ENCODE measurements around the gene RAPSN.

DNA sequence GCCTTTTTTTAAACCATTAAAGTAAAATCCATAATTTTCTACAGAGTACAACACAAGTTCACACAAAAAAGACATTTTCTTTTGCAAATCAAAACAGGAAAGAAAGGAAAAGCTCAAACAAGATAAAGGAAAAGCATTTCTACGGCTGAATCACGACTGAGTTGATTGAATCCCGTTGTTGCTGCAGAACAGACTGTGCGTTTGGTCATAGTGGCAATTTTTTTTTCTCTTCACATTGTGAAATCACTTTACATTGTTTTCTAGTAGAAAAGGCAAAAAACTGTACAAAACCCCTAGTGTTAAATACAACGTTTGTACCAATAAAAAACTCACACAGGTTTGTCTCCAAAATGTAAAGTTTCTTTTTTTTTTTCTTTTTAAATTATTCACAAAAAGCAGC is 17.3 kb upstream of the RAPSN start:
- TF ChIP-seq POLR2AphosphoS5 (IDR thresholded peaks at IDR 0.05; ENCODE audit: low read depth, low read length) (no peak), POLR2A (IDR thresholded peaks at IDR 0.05; ENCODE audit: low read depth, low read length) (no peak), TAF1 (IDR thresholded peaks at IDR 0.05; ENCODE audit: low read depth, low read length) (no peak)

Data from GM12891 (cell line).